Lower lobe of right lung (tissue), 2 donors: ENCODE data around the gene PKNOX2. TPM values are rescaled to one million over a fixed set of nuclear protein-coding genes. Genes with fewer than 3 reads are reported as not detected.

Source experiments
- ATAC-seq, 2 donors: fragments of 200-7000 bp; cut with Tn5 transposase; one replicate each; pipeline ENCODE4 v1.9.1; 2020 to 2022; ENCODE audit warnings: mild to moderate bottlenecking in 2 of 2, moderate library complexity in 2 of 2
- DNase-seq: peaks from one replicate; pipeline ENCODE4 v3.0.0-alpha.2; 2020
- H3K27ac ChIP-seq: fragments of 200-600 bp; one replicate; pipeline ENCODE4 v1.8.0; 2022
- H3K27me3 ChIP-seq: fragments of 200-600 bp; one replicate; pipeline ENCODE4 v1.8.0; 2022; ENCODE audit warnings: low read depth
- H3K36me3 ChIP-seq: fragments of 200-600 bp; one replicate; pipeline ENCODE4 v1.8.0; 2022; ENCODE audit warnings: mild to moderate bottlenecking
- H3K4me1 ChIP-seq: fragments of 200-600 bp; one replicate; pipeline ENCODE4 v1.8.0; 2022
- H3K4me3 ChIP-seq: fragments of 200-600 bp; one replicate; pipeline ENCODE4 v1.8.0; 2022; ENCODE audit warnings: mild to moderate bottlenecking
- H3K9me3 ChIP-seq: fragments of 200-600 bp; one replicate; pipeline ENCODE4 v1.8.0; 2022
- intact Hi-C: fragments of 100-400 bp; cut with DNase I; formaldehyde crosslinking; loops from one replicate; pipeline ENCODE4 v1.11.0; 2022
- total RNA-seq: library from RNA; stranded (reverse); fragmentation: NEBNext Ultra II Directional; extraction: Animal tissue kit (Norgen Biotek cat#: 25700); gene quantifications from one replicate; pipeline ENCODE4 v1.2.1, GENCODE V29; 2021
- TF ChIP-seq, protein P1 (sequence below): fragments of 200-600 bp; IDR thresholded peaks from one replicate; pipeline ENCODE4 v1.8.0; 2022; ENCODE audit warnings: antibody characterized with exemption, mild to moderate bottlenecking
- donor health status: DM: no; HTN: yes; CAD: no; lungs with severe emphysema.

Gene PKNOX2
- total RNA-seq, 1 donor from 2014 or later, result 14.4 TPM

DNA sequence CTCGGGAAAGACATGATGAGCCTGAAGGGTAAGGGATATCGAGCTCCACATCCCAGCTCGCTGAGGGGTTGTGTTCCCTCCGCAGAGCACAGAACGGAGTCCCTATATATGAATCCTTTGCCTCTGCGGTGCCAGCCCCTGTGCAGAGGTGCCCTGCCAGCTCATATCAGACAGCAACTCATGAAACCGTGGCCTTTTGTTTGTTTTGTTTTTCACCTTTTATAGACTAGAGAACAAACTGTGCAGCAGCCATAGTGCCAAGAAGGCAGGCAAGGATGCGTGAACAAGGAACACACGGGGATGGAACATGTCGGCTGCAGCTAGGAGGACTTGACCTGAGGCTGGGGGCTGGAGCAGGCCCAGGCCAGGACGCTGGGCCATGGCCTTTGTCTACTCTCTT, 109.8 kb downstream of the PKNOX2 start:
- no peaks in the 10 kb centered on the region for H3K27me3 ChIP-seq
- H3K27ac ChIP-seq, result no peak overlapping the region
- no peak overlapping the region for H3K4me3 ChIP-seq
- no peaks in the 10 kb centered on the region for H3K36me3 ChIP-seq
- TF ChIP-seq, protein P1, sequence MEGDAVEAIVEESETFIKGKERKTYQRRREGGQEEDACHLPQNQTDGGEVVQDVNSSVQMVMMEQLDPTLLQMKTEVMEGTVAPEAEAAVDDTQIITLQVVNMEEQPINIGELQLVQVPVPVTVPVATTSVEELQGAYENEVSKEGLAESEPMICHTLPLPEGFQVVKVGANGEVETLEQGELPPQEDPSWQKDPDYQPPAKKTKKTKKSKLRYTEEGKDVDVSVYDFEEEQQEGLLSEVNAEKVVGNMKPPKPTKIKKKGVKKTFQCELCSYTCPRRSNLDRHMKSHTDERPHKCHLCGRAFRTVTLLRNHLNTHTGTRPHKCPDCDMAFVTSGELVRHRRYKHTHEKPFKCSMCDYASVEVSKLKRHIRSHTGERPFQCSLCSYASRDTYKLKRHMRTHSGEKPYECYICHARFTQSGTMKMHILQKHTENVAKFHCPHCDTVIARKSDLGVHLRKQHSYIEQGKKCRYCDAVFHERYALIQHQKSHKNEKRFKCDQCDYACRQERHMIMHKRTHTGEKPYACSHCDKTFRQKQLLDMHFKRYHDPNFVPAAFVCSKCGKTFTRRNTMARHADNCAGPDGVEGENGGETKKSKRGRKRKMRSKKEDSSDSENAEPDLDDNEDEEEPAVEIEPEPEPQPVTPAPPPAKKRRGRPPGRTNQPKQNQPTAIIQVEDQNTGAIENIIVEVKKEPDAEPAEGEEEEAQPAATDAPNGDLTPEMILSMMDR, result no peak
- H3K9me3 ChIP-seq, result no peaks in the 10 kb centered on the region
- DNase-seq, result no peak
- intact Hi-C loops, result no loop called here
- H3K4me1 ChIP-seq, result no peaks in the 10 kb centered on the region
- no peak for ATAC-seq

DNA sequence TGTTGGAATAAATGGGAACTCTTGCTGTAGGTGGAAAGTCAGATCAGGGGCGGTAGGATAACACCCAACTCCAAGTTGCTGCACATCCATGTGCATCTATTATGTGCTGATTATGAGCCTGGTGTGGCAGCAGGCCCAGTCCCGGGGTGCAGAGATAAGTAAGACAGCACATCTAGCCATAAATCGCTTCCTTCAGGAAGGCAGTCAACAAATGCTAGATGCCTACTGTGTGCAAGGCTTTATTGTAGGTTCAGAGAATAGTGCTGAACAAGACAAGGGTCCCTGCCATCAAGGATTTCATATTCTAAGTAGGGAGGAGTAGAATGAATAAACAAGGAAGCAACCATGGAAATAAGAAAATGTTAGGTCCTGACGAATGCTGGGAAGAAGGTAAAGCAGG, 110.2 kb downstream of the PKNOX2 start:
- Histone ChIP-seq H3K4me1 (no peaks in the 10 kb centered on the region), H3K27me3 (no peaks in the 10 kb centered on the region), H3K36me3 (no peaks in the 10 kb centered on the region), H3K27ac (no peak overlapping the region), H3K4me3 (no peak overlapping the region), H3K9me3 (no peaks in the 10 kb centered on the region)
- no peak for ATAC-seq
- DNase-seq, result no peak
- TF ChIP-seq, protein P1, result no peak
- intact Hi-C loops, result no loop called here

DNA sequence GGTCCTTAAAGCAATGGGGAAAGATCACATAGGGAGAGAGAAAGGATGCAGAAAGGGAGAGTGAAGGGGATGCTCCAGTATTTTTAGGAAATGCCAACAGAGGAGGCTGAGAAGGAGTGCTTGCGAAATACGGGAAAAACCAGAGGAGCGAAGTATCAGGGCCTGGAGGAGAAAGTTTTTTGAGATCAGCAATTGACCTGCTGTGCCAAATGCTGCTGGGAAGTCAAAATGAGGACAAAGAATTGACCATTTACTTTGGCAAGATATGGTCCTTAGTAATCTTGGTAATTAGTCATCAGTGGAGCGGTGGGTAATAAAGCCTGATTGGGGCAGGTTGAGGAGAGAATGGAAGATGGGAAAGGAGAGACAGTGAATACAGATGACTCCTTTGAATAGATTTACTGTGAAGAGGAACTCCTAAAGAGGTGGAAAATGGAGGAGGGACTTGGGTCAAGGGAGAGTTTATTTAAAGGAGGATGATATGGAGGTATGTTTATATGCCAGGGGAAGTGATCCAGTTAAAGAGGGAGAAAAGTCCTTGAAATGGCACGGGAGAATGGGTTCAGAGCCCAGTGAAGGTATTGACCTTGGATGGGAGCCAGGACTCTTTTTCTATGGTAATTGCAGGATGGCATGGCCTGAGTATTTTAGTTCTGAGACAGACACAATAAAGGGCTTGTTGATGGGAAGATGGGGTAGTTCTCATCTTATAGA, 111.5 kb downstream of the PKNOX2 start:
- Histone ChIP-seq H3K4me1 (peaks cover 1% of the 10 kb centered on the region), H3K9me3 (no peaks in the 10 kb centered on the region), H3K27ac (no peak overlapping the region), H3K4me3 (no peak overlapping the region), H3K27me3 (no peaks in the 10 kb centered on the region), H3K36me3 (no peaks in the 10 kb centered on the region)
- intact Hi-C loops, result no loop called here
- DNase-seq (no peak), ATAC-seq (peak in 1 of 2 donors; percentile 49)
- TF ChIP-seq, protein P1, result no peak

DNA sequence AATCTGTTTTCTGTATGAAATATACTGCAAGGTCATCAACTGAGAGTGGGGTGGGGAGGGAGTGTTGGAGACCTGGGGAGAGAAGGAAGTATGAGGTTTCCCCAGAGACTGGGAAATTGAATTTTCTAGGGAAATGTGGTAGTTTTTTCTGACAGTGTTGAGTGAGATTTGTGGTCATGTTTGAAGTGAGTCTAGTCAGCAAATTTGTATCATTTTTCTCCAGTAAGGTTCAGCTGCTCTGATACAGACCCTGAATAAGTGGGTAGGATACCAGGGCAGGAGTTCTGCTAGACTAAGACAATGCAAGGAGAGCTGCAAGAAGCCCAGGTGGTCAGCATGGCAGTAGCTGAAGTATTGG, 112.0 kb downstream of the PKNOX2 start:
- DNase-seq (no peak), ATAC-seq (no peak)
- Histone ChIP-seq H3K27me3 (no peaks in the 10 kb centered on the region), H3K4me3 (no peak overlapping the region), H3K27ac (no peak overlapping the region), H3K36me3 (no peaks in the 10 kb centered on the region), H3K4me1 (peaks cover 6% of the 10 kb centered on the region), H3K9me3 (no peaks in the 10 kb centered on the region)
- intact Hi-C loops, result no loop called here
- TF ChIP-seq, protein P1, result no peak

DNA sequence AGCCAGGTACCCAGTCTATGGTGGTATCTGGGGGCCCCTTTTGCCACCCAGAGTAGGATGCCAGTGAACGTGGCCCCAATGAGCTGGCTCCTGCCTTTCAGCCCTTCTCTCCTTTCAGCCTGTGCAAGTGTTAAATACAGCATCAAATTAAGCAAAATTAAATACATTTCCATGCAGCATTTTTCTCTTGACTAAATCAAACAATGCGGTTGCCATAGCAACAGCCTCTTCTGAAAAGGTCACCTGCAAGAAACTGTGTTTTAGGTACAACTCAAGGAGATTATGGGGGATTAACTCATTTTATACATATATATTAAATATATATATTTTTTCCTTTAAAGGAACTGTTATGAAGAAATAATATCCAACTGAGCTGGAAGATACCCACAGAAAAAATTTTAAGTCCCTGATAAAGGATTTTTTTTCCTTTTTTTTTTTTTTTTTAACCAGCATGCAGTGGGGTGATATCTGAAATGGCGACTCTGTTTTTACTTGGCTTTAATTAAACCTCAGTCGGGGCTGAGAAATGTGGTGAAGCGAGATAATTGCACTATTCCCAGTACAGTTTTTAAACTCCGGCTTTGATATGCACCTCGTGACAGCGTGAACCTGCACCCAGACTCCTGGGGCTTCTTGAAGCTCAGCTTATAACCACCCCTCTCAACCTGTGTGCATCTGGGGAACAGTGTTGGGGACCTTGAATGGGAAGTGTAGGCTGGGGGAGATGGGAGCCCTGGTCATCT, 115.3 kb downstream of the PKNOX2 start:
- no peak overlapping the region for H3K4me3 ChIP-seq
- H3K27me3 ChIP-seq, result no peaks in the 10 kb centered on the region
- intact Hi-C loops, result no loop called here
- H3K9me3 ChIP-seq, result no peaks in the 10 kb centered on the region
- H3K36me3 ChIP-seq, result no peaks in the 10 kb centered on the region
- no peak for ATAC-seq
- DNase-seq, result no peak
- TF ChIP-seq, protein P1, result no peak
- peaks cover 6% of the 10 kb centered on the region for H3K4me1 ChIP-seq
- no peak overlapping the region for H3K27ac ChIP-seq
